ENCODE results near the gene TJP3.

TJP3 gene

GRCh38 chr19:3671680-3672574 is 36.3 kb upstream of the TJP3 start:
- DNase-seq: peak; percentile 24 to 41

GRCh38 chr19:3672575-3672948 is 35.6 kb upstream of the TJP3 start:
- no peak for DNase-seq

GRCh38 chr19:3672993-3673392 is 35.2 kb upstream of the TJP3 start:
- no peak for DNase-seq

DNA sequence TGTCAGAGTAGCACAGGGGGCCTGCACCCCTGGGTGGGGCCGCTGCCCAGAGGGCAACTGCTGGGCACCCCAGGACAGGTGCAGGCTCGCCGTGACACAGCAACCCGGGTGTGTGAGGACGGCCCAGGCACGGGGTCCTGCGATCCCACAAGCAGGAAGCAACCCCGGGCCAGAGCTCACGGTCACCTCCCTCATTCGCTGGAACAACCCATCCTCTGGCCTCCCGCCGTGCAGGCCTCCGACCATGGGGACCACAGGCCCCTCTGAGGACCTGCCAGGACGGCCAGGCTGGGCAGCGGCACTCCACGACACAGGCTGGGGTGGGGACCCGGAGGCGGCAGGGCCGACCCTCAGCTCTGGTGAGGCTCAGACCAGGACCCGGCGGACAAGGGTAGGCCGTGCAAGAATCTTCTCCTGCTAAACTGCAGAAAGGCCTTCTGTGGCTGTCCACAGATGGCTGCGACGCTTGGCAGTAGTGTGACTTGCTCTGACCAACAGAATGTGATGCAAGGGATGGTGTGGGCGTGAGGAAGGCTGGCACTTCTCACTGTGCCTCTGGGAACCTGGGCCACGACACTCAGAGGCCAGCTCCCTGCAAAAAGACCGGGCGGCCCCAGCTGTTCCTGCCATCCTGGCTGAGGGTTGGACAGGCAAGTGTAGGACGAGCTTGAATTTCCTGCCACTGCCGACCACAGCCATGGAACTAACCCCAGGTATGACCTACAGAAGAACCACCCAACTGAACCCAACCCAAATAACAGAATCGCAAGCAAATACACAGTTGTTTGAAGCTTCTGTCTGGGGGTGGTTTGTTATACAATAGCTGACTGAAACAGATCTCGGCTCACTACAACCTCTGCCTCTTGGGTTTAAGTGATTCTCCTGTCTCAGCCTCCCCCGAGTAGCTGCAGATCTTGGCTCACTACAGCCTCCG is 34.4 kb upstream of the TJP3 start:
- no peak for DNase-seq

GRCh38 chr19:3674784-3675543 is 33.2 kb upstream of the TJP3 start:
- no peak for DNase-seq

DNA sequence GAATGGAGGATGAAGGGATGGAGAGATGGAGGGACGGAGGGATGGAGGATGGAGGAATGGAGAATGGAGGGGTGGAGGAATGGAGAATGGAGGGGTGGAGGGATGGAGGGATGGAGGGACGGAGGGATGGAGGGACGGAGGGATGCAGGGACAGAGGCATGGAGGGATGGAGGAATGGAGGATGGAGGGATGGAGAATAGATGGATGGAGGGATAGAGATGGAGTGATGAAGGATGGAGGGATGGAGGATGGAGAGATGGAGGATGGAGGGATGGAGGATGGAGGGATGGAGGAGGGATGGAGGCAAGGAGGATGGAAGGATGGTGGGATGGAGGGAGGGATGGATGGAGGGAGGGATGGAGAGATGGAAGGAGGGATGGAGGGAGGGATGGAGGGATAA is 30.0 kb upstream of the TJP3 start:
- no peak for DNase-seq

DNA sequence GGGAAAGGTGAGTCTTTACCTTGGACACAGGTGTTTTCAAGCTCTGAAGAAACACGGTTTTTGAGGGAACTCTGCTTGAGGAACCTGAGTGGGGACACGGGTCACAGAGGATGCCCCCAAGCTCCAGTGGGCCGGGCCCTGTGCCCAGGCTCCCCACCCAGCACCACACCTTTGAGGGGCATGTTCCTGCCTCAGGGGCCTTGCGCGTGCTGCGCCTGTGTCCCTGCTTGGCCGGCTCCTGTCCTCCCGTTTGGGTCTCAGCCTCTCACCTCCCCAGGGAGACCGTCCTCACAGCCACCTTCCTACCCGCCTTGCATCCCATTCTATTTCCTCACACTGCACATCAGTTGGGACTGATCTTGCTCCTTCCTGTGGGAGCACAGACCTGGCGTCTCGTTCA is 29.0 kb upstream of the TJP3 start:
- no peak for DNase-seq

GRCh38 chr19:3679581-3679980 is 28.6 kb upstream of the TJP3 start:
- DNase-seq: no peak

- no peak for DNase-seq
Observed at GRCh38 chr19:3680939-3681338, 27.2 kb upstream of the TJP3 start.

DNA sequence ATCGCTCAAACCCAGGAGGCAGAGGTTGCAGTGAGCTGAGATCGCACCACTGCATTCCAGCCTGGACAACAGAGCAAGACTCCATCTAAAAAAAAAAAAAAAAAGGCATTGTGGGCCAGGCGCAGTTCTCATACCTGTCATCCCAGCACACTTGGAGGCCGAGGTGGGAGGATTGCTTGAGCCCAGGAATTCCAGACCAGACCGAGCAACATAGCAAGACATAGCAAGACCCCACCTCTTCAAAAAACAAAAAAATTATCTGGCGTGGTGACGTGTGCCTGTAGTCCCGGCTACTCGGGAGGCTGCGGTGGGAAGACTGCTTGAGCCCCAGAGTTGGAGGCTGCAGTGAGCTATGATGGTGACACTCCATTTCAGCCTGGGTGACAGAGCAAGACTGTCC is 25.9 kb upstream of the TJP3 start:
- DNase-seq: no peak

GRCh38 chr19:3682741-3683404 is 25.3 kb upstream of the TJP3 start:
- no peak for DNase-seq

DNA sequence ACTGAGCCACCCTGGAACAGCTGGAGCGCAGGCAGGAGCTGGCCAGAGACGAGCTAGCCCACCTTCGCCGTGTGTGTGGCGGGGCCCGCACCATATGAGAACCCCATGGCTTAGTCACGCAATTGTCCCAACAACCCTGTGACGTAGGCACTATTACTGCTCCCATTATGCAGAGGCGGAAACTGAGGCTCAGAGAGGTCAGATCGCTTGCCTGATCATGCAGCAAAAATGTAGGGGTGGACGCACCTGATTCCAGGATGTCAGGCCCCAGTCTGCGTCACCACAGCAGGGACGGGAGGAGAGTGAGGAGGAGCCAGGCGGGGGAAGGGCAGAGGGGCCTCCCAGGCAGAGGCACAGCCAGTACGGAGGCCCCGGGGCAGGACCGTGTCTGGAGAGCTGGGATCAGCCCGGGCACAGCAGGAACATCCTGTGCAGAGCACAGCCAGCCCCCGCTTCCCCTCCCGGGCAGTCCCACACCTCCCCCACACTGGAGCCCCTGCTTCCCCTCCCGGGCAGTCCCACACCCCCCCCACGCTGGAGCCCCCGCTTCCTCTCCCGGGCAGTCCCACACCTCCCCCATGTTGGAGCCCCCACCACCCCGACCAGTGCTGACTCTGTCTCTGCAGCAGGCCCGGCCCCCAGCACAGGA is 24.7 kb upstream of the TJP3 start:
- DNase-seq: no peak

GRCh38 chr19:3684054-3684816 is 23.9 kb upstream of the TJP3 start:
- no peak for DNase-seq

GRCh38 chr19:3684817-3685410 is 23.3 kb upstream of the TJP3 start:
- DNase-seq: no peak

- no peak for DNase-seq
Observed at GRCh38 chr19:3687393-3687773, 20.8 kb upstream of the TJP3 start.

DNA sequence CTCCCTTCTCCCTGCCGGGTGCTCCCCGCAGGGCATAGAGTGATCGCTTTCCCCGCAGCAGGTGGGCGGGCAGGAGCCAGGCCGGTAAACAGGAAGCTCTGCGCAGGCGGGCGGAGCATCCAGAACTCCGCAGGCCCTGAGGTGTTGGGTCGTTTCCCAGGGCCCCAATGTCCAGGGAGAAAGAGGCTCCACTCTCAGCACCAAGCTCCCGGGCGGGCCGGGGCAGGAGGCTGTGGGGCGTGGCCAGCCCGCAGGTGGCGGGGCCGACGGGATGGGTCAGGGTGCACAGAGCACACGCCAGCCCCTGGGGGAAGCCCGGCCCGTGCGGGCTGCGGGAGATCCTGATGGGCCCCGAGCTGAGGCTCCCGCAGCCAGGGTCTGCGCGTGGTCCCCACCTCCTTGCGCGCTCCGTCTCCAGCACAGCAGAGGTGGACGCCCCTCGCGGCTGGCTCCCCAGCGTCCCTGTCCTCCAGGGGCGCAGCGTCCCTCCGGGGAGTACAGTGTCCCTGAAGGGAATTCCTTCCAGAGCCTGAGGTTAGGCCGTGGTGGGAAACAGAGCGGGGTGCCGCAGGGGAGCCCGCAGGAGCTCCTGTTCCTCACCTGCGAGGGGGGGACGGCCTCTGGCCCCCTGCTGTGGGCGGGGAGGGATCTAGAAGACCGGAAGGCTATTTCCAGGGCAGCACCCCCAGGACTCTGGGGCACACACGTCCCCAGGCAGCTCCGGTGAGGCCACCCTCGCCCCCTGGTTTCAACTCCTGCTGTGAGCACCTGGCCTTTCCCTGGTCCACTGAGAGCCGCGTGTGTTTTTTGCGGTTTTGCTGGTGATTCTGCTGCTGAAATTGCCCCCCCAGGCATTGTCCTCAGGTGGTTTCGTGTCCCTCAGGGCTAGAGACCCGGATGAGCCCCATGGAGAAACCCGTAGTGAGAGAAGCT is 20.1 kb upstream of the TJP3 start:
- DNase-seq: peak; percentile 37 to 51

GRCh38 chr19:3690551-3691371 is 17.4 kb upstream of the TJP3 start:
- peak; percentile 26 to 41 for DNase-seq

DNA sequence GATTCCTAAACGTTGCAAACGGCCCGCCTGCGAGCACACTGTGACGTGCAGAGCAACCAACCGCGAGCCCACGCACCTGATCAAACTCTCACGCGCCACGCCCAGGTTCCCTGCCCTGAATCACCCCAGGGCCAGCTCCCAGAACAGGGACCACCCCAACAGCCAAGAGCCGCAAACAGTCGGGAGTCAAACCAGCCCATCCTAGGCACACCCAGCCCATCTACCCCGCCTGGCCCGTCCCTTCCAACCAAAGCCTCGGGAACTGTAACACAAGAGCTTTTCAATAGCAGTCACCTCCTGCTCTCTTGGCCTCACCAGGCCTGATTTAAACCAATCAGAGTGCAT is 16.8 kb upstream of the TJP3 start:
- DNase-seq: no peak

GRCh38 chr19:3691726-3692125 is 16.5 kb upstream of the TJP3 start:
- no peak for DNase-seq

Measured in activated CD4-positive, alpha-beta T cell treated with anti-CD3 and anti-CD28 coated beads, Interleukin-2, amount 50 U/mL, for 48 hours (primary cell).